ENCODE data around the gene SLC41A2.

SLC41A2 gene

DNA sequence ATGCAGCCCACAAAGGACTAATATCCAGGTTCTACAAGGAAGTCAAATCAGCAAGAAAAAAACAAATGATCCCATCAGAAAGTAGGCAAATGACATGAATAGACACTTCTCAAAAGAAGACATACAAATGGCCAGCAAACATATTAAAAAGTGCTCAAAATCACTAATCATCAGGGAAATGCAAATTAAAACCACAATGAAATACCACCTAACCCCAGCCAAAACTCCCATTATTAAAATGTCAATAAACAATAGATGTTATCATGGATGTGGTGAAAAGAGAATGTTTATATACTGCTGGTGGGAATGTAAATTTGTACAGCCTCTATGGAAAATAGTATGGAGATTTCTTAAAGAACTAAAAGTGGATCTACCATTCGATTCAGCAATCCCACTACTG lies 25.0 kb downstream of the SLC41A2 start:
- Histone ChIP-seq H3K4me3 (ENCODE audit: low read depth, low read length) (no peak overlapping the region), H3K4me2 (ENCODE audit: low read length) (no peak overlapping the region), H2AFZ (no peak overlapping the region), H3K79me2 (no peaks in the 10 kb centered on the region), H3K9ac (no peak overlapping the region), H3K27ac (no peak overlapping the region), H3K9me3 (ENCODE audit: control insufficient read depth, low read length) (no peaks in the 10 kb centered on the region), H3K27me3 (ENCODE audit: control insufficient read depth, insufficient read depth, low read length) (no peaks in the 10 kb centered on the region), H3K4me1 (no peaks in the 10 kb centered on the region), H3K36me3 (ENCODE audit: control insufficient read depth, insufficient read depth, low read length) (no peaks in the 10 kb centered on the region)
- TF ChIP-seq, protein P1, sequence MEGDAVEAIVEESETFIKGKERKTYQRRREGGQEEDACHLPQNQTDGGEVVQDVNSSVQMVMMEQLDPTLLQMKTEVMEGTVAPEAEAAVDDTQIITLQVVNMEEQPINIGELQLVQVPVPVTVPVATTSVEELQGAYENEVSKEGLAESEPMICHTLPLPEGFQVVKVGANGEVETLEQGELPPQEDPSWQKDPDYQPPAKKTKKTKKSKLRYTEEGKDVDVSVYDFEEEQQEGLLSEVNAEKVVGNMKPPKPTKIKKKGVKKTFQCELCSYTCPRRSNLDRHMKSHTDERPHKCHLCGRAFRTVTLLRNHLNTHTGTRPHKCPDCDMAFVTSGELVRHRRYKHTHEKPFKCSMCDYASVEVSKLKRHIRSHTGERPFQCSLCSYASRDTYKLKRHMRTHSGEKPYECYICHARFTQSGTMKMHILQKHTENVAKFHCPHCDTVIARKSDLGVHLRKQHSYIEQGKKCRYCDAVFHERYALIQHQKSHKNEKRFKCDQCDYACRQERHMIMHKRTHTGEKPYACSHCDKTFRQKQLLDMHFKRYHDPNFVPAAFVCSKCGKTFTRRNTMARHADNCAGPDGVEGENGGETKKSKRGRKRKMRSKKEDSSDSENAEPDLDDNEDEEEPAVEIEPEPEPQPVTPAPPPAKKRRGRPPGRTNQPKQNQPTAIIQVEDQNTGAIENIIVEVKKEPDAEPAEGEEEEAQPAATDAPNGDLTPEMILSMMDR (IDR thresholded peaks at IDR 0.05): no peak

- no peaks in the 10 kb centered on the region for H3K9me3 ChIP-seq (ENCODE audit: control insufficient read depth, low read length)
- no peak overlapping the region for H3K4me2 ChIP-seq (ENCODE audit: low read length)
- TF ChIP-seq, protein P1 (IDR thresholded peaks at IDR 0.05): no peak
Observed at GRCh38 chr12:104930388-104931326, 27.4 kb downstream of the SLC41A2 start.

DNA sequence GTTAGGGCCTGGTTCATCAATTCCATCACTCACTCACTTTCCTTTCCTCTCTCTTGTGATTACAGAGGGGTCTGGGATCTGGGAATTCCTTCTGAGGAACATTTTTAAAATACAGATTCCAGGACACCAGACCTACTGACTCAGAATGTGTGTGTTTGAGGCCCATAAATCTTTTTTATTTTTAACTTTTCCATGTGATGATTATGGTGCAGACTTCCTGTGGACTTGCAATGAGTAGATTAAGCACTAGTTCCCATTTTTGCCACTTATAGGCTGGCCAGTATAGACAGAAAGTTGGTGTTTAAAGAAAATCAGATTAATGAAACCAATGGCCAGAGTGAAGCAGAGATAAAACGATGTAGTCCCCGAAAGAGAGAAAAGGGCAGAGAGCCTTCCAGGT lies 28.1 kb downstream of the SLC41A2 start:
- Histone ChIP-seq H3K27ac (no peak overlapping the region), H3K36me3 (ENCODE audit: control insufficient read depth, insufficient read depth, low read length) (no peaks in the 10 kb centered on the region)
- TF ChIP-seq, protein P1 (IDR thresholded peaks at IDR 0.05): no peak

More at GRCh38 chr12:104930388-104931326, 27.4 kb downstream of the SLC41A2 start:
- H3K9ac ChIP-seq: no peak overlapping the region
- no peak overlapping the region for H3K27ac ChIP-seq
- H2AFZ ChIP-seq: no peak overlapping the region
- H3K36me3 ChIP-seq (ENCODE audit: control insufficient read depth, insufficient read depth, low read length): no peaks in the 10 kb centered on the region
- no peaks in the 10 kb centered on the region for H3K4me1 ChIP-seq
- H3K27me3 ChIP-seq (ENCODE audit: control insufficient read depth, insufficient read depth, low read length): no peaks in the 10 kb centered on the region
- H3K79me2 ChIP-seq: no peaks in the 10 kb centered on the region
- H3K4me3 ChIP-seq (ENCODE audit: low read depth, low read length): no peak overlapping the region

DNA sequence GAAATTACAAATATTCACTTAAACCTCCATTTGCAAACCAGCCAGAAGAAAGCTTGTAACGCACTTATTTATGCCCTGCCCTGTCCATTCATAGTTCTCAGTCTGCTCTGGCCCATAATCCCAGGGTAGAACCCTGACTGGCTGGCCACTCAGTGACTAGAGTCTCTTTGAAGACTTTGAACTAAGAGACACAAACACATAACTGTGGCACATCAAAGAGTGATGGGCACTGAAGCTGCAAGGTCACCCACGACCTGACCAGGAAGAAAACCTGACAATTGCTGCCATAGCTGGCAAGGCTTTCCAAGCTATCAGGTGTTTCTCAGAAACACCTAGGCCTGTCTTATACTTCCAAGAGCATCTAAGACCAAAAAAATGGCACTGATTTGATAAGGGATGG lies 28.7 kb downstream of the SLC41A2 start:
- H3K9me3 ChIP-seq (ENCODE audit: control insufficient read depth, low read length): no peaks in the 10 kb centered on the region
- H2AFZ ChIP-seq: no peak overlapping the region
- no peak overlapping the region for H3K4me2 ChIP-seq (ENCODE audit: low read length)
- no peaks in the 10 kb centered on the region for H3K36me3 ChIP-seq (ENCODE audit: control insufficient read depth, insufficient read depth, low read length)
- no peak overlapping the region for H3K27ac ChIP-seq
- no peaks in the 10 kb centered on the region for H3K4me1 ChIP-seq
- TF ChIP-seq, protein P1 (IDR thresholded peaks at IDR 0.05): no peak
- no peak overlapping the region for H3K4me3 ChIP-seq (ENCODE audit: low read depth, low read length)
- H3K79me2 ChIP-seq: no peaks in the 10 kb centered on the region
- no peak overlapping the region for H3K9ac ChIP-seq
- no peaks in the 10 kb centered on the region for H3K27me3 ChIP-seq (ENCODE audit: control insufficient read depth, insufficient read depth, low read length)

More for the DNA sequence above, 28.1 kb downstream of the SLC41A2 start:
- no peak overlapping the region for H3K4me3 ChIP-seq (ENCODE audit: low read depth, low read length)
- no peak overlapping the region for H2AFZ ChIP-seq
- H3K9me3 ChIP-seq (ENCODE audit: control insufficient read depth, low read length): no peaks in the 10 kb centered on the region
- H3K4me2 ChIP-seq (ENCODE audit: low read length): no peak overlapping the region
- H3K9ac ChIP-seq: no peak overlapping the region
- H3K79me2 ChIP-seq: no peaks in the 10 kb centered on the region
- H3K4me1 ChIP-seq: no peaks in the 10 kb centered on the region
- H3K27me3 ChIP-seq (ENCODE audit: control insufficient read depth, insufficient read depth, low read length): no peaks in the 10 kb centered on the region
